Measurements from ENCODE around the gene SMAD7. TPM values are rescaled to one million over a fixed set of nuclear protein-coding genes. Genes with fewer than 3 reads are reported as not detected.

SMAD7 gene
- total RNA-seq, 4 donors from 2014 or later = 42.9 to 100 (median 68.7) TPM

DNA sequence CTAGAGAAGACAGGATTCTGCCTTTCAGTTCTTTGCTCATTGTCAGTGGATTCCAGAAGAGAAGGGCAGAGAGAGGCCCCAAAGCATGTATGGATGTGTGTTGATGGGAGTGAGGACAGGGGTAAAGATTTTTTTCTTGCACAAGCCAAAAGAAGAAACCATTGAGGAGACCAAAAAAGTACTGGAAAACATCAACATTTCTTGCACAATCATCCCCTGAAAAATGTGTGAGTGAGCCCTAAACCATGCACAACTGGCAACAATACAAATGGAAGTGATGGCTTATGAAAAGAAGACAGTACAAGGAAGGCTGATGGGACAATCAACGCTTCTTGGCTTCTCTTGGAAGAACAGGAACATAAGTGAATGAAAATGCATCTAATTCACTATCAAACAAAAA is 5.6 kb upstream of the SMAD7 start:
- Histone ChIP-seq H3K4me3 (no peak overlapping the region), H3K27me3 (no peaks in the 10 kb centered on the region), H3K36me3 (no peaks in the 10 kb centered on the region), H3K4me1 (peaks cover 3 to 30% (median 4%) of the 10 kb centered on the region in 4 donors), H3K27ac (peak overlapping the region; percentile 57 to 80 (median 73)), H3K9me3 (no peaks in the 10 kb centered on the region)
- no peak for DNase-seq
- TF ChIP-seq, protein P1, sequence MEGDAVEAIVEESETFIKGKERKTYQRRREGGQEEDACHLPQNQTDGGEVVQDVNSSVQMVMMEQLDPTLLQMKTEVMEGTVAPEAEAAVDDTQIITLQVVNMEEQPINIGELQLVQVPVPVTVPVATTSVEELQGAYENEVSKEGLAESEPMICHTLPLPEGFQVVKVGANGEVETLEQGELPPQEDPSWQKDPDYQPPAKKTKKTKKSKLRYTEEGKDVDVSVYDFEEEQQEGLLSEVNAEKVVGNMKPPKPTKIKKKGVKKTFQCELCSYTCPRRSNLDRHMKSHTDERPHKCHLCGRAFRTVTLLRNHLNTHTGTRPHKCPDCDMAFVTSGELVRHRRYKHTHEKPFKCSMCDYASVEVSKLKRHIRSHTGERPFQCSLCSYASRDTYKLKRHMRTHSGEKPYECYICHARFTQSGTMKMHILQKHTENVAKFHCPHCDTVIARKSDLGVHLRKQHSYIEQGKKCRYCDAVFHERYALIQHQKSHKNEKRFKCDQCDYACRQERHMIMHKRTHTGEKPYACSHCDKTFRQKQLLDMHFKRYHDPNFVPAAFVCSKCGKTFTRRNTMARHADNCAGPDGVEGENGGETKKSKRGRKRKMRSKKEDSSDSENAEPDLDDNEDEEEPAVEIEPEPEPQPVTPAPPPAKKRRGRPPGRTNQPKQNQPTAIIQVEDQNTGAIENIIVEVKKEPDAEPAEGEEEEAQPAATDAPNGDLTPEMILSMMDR (IDR thresholded peaks at IDR 0.05) = no peak
- TF ChIP-seq POLR2A (IDR thresholded peaks at IDR 0.05) = no peak

DNA sequence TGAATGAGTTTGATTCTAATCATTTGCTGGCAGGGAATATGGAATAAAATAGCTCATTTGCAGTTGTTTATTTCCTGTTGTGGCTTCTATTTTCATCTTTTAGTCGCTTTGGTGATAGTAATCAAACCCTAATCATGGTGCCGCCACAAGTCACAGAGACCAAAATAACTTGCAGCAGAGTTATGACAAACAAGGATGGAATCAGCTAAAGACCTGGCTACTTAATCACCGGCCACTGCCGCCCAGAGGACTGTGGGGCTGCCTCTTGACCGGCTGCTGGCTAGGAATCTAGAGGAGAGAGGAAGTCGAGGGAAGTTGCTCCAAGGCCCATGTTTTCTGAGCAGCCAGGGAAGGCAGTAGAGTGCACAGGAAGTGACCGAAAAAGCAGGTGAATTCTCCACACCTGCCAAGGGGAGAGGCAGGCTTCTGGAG is 5.1 kb upstream of the SMAD7 start:
- no peaks in the 10 kb centered on the region for H3K9me3 ChIP-seq
- DNase-seq = no peak
- peak overlapping the region; percentile 57 to 80 (median 73) for H3K27ac ChIP-seq
- H3K36me3 ChIP-seq = no peaks in the 10 kb centered on the region
- TF ChIP-seq, protein P1 (IDR thresholded peaks at IDR 0.05) = no peak
- no peak for TF ChIP-seq POLR2A (IDR thresholded peaks at IDR 0.05)
- H3K27me3 ChIP-seq = no peaks in the 10 kb centered on the region
- peaks cover 3 to 25% (median 4%) of the 10 kb centered on the region in 4 donors for H3K4me1 ChIP-seq
- H3K4me3 ChIP-seq = no peak overlapping the region

DNA sequence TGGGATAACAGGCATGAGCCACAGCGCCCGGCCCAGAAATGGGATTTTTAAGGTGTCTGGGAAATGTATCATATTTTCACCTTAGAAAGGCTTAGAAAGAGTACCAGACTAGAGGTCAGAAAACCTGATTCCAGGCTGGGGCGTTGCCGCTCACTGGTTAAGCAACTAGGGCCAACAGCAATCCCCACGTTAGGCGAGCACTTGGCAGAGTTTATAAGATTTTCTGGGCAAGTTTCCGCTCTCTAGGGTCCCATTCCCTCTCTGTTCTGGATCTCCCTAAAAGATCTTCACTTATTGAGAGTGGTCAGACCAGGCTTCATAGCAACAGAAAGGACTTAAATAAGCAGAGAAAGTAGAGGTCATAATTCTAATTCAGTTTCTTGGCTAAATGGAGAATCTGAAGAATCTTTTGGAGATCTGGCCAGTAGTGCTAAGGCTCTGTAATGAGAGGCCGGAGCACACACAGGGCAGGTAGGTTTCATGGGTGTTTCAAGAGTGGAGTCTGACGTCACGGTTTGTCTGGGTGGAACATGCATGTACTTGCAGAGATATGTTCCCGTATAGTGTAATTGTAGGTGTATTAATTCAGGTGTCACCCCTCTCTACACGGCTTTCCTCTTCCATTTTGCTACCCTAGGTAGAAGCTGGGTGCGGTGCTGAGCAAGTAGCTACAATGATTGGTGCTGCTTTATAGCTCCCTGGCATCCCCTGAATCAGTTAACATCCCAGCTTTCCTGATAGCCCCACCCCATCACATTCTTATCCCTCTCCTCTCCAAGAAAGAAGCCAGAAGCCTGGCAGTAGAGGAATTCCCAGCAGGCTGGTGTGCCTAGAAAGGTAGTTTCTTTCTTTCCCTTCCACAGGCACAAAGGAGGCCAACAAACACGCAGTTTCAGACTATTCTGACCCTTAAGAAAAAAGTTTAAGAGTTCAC is 4.4 kb upstream of the SMAD7 start:
- H3K4me1 ChIP-seq = peaks cover 3 to 25% (median 4%) of the 10 kb centered on the region in 4 donors
- H3K27ac ChIP-seq = peak overlapping the region; percentile 57 to 80 (median 73)
- TF ChIP-seq, protein P1 (IDR thresholded peaks at IDR 0.05) = no peak
- no peak for TF ChIP-seq POLR2A (IDR thresholded peaks at IDR 0.05)
- H3K4me3 ChIP-seq = no peak overlapping the region
- no peaks in the 10 kb centered on the region for H3K36me3 ChIP-seq
- H3K9me3 ChIP-seq = no peaks in the 10 kb centered on the region
- DNase-seq = no peak
- H3K27me3 ChIP-seq = no peaks in the 10 kb centered on the region

DNA sequence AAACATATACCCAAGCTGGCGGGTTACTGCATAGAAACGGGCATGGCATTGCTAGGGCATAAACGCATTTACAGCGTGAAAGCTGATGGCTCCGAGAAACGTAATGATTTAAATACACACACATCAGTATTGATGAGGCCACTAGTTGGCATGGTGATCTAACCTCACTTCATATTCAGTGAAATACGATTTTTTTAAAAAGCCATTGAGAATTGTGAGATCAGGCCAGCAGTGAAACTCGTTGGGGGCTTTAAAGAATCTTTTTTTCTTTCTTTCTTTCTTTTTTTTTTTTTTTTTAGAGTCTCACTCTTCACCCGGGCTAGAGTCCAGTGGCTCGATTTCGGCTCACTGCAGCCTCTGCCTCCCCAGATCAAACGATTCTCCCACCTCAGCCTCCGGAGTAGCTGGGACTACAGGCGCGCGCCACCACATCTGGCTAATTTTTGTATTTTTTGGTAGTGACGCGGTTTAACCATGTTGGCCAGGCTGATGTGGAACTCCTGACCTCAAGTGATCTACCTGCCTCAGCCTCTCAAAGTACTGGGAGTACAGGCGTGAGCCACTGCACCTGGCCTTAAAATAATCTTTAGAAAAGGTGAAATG is 2.4 kb upstream of the SMAD7 start:
- Histone ChIP-seq H3K36me3 (peaks cover 0 to 4% (median 0%) of the 10 kb centered on the region in 3 donors), H3K9me3 (no peaks in the 10 kb centered on the region), H3K27me3 (no peaks in the 10 kb centered on the region), H3K4me3 (peak overlapping the region; percentile 86 to 96 (median 91)), H3K27ac (peak overlapping the region; percentile 97 to 99 (median 99)), H3K4me1 (peaks cover 3 to 25% (median 4%) of the 10 kb centered on the region in 4 donors)
- TF ChIP-seq, protein P1 (IDR thresholded peaks at IDR 0.05) = peak in 1 of 6 experiments; percentile 2
- no peak for TF ChIP-seq POLR2A (IDR thresholded peaks at IDR 0.05)
- DNase-seq = no peak

DNA sequence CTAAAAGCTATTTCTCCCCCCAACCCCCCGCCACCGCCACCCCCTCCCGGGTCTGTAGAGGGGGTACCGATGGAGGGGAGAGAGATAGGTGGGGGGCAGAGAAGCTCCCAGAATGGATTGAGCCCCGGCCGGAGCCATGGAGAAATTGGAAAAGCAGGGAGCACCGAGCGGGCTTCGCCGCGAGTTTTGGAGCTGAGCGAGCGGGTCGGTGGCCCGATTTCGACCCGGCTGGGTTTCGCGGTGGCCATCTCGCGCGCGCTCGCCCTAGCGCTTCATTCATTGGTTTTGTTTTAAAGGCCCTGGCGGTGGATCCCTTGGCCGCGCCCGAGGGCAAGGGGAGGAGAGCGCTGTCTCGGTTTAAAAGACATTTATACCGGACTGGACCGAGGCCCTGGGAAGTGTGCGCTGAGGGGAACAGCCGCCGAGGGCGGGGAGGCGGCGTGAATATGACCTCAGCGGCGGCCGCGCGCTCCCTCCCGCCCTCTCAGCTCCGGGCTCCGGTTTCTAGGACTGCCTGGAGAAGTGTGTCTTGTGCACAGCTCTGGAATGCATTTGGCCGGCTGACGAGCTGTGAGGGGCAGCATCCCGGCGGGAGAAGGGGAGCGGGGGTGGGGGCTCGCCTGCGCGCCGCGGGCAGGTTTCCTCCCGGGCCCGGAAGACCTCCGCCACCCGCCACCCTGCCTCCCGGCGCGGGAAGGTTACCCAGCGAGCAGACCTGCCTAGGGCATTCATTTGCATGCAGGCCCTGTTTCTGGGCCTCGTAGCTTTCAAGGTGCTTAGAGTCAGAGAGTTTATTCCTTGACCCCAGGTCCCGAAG is 1.7 kb upstream of the SMAD7 start:
- no peaks in the 10 kb centered on the region for H3K27me3 ChIP-seq
- peaks cover 4 to 26% (median 8%) of the 10 kb centered on the region in 4 donors for H3K4me1 ChIP-seq
- peak overlapping the region; percentile 97 to 99 (median 99) for H3K27ac ChIP-seq
- H3K4me3 ChIP-seq = peak overlapping the region; percentile 86 to 96 (median 91)
- H3K36me3 ChIP-seq = peaks cover 0 to 4% (median 0%) of the 10 kb centered on the region in 3 donors
- TF ChIP-seq, protein P1 (IDR thresholded peaks at IDR 0.05) = no peak
- TF ChIP-seq POLR2A (IDR thresholded peaks at IDR 0.05) = peak; percentile 60 to 69
- DNase-seq = peak; percentile 68 to 87 (median 87)
- no peaks in the 10 kb centered on the region for H3K9me3 ChIP-seq
